Bronchus fibroblast of lung (primary cell): ENCODE data around the gene ANKRD37. TPM values are rescaled to one million over a fixed set of nuclear protein-coding genes. Genes with fewer than 3 reads are reported as not detected.

Experiments
- total RNA-seq: library from RNA; depleted of rRNA; stranded (reverse); fragments of >200 nt; gene quantifications from 2 replicates; pipeline ENCODE4 v1.2.3, GENCODE V29; 2015

The ANKRD37 gene, protein sequence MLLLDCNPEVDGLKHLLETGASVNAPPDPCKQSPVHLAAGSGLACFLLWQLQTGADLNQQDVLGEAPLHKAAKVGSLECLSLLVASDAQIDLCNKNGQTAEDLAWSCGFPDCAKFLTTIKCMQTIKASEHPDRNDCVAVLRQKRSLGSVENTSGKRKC
- 1.9 and 2.2 TPM in 2 replicates for total RNA-seq

DNA sequence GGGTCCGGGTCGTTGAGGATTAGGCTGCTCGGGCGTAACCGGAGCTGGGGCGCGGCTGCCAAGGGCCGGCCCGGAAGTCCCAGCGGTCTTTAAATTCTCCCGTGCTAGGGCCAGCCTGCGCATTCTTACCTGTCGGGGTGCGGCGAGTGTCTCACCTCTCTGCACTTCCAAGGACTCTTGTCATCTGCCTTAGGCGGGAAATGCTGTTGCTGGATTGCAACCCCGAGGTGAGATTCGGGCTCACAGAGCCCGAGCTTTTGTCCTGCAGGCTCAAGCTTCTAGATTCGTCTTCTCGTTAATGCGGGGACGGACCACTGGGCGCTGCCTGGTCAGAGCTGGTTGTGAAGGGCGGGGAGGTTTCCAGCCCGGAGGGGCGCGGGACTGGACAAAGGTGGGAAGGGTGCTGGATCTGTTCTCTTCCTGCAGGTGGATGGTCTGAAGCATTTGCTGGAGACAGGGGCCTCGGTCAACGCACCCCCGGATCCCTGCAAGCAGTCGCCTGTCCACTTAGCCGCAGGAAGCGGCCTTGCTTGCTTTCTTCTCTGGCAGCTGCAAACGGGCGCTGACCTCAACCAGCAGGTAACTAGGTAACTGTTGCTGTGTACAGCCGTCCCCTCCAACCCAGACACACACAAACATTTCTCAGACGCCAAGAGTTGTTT, at the start of gene ANKRD37:
Gene ANKRD37 (plus strand): TSS at position 118 of the 662 bp plus-strand sequence. CDS start 83 bp downstream, at position 201.

DNA sequence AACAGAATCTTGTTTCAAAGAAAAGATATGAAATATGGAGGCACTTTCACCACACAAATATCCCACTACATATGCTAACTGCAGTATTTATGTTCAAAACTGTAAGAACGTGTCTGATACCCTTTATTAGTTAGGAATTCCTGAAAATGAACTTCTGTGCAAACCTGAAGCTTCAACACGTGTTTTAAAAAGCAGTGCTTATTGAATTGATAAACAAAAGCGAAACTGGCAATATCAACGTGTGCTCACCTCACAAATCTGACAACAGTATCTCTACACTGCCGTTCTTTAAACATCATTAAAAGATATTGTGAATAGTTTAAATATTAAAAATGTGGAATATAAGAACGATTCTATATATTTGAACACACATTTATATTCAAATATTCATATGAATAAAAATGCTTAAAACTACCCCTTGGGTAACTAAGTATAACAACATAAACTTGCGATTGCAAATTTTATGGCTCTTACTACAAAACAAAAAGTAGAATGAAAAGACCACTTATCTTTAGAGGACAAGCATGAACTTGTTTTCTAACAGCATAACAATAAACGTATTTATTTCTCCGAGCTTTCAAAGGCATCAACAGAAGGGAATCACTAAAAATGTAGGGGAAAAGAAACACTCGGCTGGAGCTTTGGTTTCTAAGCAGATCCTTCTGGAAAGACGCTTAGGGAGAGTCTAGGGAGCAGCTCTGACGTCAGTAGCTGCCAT, 1.2 kb upstream of the ANKRD37 start, which contains the start of gene LRP2BP:
Gene LRP2BP (minus strand): TSS at position 687 of the 718 bp plus-strand sequence. CDS start 17,738 bp downstream, outside the sequence.

DNA sequence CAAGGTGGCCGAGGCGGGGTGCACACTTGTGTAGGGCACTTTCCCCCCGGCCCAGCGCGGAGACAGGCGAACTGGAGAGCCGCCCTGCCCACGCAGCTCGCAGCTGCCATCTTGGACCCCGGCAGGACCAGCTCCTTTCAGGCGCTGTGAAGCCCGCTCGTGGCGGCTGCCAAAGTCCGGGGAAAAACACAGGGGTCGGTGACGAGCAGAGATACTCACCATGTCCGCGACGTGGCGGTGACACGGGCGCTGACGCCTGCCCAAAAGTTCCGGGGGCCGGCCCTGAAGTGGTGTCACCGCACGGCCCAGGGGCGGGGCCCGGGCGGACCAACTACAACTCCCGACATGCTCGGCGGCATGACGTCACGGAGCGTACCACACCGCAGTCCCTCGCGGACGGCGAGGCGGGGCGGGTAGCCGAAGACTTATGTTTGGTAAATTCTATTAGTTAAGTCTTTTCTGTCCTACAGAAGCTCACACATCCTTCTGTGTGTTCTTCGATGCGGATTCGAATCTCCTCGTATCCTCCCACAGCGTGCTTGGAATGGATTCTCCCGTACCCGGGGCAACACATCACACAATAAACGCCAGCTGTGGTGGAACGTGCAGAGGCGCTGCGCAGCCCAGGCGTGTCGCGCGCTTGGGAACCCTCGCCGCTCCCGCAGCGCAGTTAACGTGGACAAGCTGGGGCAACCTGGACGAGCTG, 29.2 kb downstream of the ANKRD37 start, which contains the start of gene UFSP2:
Gene UFSP2 (minus strand): TSS at position 318 of the 706 bp plus-strand sequence. CDS start 96 bp downstream, at position 222.

Other genes starting within 250 kb of the ANKRD37 start
- 19.0 and 24.2 TPM in 2 replicates for gene CFAP97, start 192.8 kb upstream of the ANKRD37 start, total RNA-seq
- gene SNX25, start 187.2 kb upstream of the ANKRD37 start, total RNA-seq: 6.7 and 7.7 TPM in 2 replicates
- gene LRP2BP, start 917 bp upstream of the ANKRD37 start, total RNA-seq: under 0.01 and 0.34 TPM in 2 replicates
- 23.6 and 25.7 TPM in 2 replicates for gene UFSP2, start 29.1 kb downstream of the ANKRD37 start, total RNA-seq
- gene CCDC110, start 74.9 kb downstream of the ANKRD37 start, total RNA-seq: 0.45 TPM in 1 of 2 replicates, not detected in the other
- gene PDLIM3, start 138.7 kb downstream of the ANKRD37 start, total RNA-seq: 7.9 and 20.1 TPM in 2 replicates